Mesodermal cell (in vitro differentiated cells): ENCODE measurements around the gene MYLK3.

ENCODE experiments used
- H3K27ac ChIP-seq: 2 replicates; pipeline ENCODE4 v1.7.0; 2013; ENCODE audit warnings: mild to moderate bottlenecking, low read depth, low read length, moderate library complexity; ENCODE audit not compliant: severe bottlenecking
- H3K36me3 ChIP-seq: 2 replicates; pipeline ENCODE4 v1.7.1; 2013; ENCODE audit warnings: mild to moderate bottlenecking, low read length, moderate library complexity; ENCODE audit not compliant: control insufficient read depth, insufficient read depth
- H3K4me1 ChIP-seq: one replicate; pipeline ENCODE4 v1.7.1; 2013; ENCODE audit warnings: mild to moderate bottlenecking, low read length; ENCODE audit not compliant: insufficient read depth, control insufficient read depth, poor library complexity, severe bottlenecking
- H3K4me3 ChIP-seq: 2 replicates; pipeline ENCODE4 v1.7.0; 2013; ENCODE audit warnings: low read length, control low read depth, mild to moderate bottlenecking; ENCODE audit not compliant: insufficient read depth, poor library complexity, severe bottlenecking; ENCODE audit errors: extremely low read depth
- H3K9me3 ChIP-seq: 2 replicates; pipeline ENCODE4 v1.7.1; 2013; ENCODE audit warnings: mild to moderate bottlenecking, low read length, moderate library complexity; ENCODE audit not compliant: control insufficient read depth
- WGBS, 2 experiments: methylation state at CpG; one replicate each; pipeline ENCODE4 v1.1.5; 2013; ENCODE audit warnings: missing lambda C conversion rate in 2 of 2; ENCODE audit not compliant: insufficient coverage in 2 of 2; 5-methylcytosine and 5-hydroxymethylcytosine counted together

MYLK3 gene

GRCh38 chr16:46759309-46759708 is 11.2 kb upstream of the MYLK3 start:
- no peak overlapping the region for H3K27ac ChIP-seq
- H3K4me3 ChIP-seq = no peak overlapping the region
- peaks cover 16% of the 10 kb centered on the region for H3K4me1 ChIP-seq
- H3K36me3 ChIP-seq = no peaks in the 10 kb centered on the region
- 95 to 96% methylated on average over 4 of the region's 5 CpGs for WGBS, 2 experiments
- no peaks in the 10 kb centered on the region for H3K9me3 ChIP-seq

- WGBS, 2 experiments = 69 to 74% methylated on average over 16 to 17 of the region's 21 CpGs
- no peaks in the 10 kb centered on the region for H3K36me3 ChIP-seq
- H3K4me3 ChIP-seq = no peak overlapping the region
- no peaks in the 10 kb centered on the region for H3K9me3 ChIP-seq
- H3K4me1 ChIP-seq = peaks cover 21% of the 10 kb centered on the region
- peak overlapping the region; percentile 81 for H3K27ac ChIP-seq
Observed at GRCh38 chr16:46757339-46758050, 9.4 kb upstream of the MYLK3 start.

- H3K27ac ChIP-seq = peak overlapping the region; percentile 71
- peaks cover 21% of the 10 kb centered on the region for H3K4me1 ChIP-seq
- WGBS, 2 experiments = 88 to 94% methylated on average over 3 to 8 of the region's 11 CpGs
- no peaks in the 10 kb centered on the region for H3K36me3 ChIP-seq
- no peaks in the 10 kb centered on the region for H3K9me3 ChIP-seq
- H3K4me3 ChIP-seq = no peak overlapping the region
Observed at GRCh38 chr16:46756772-46757171, 8.6 kb upstream of the MYLK3 start.

GRCh38 chr16:46753015-46753414 is 4.9 kb upstream of the MYLK3 start:
- Histone ChIP-seq H3K4me1 (peaks cover 32% of the 10 kb centered on the region), H3K36me3 (no peaks in the 10 kb centered on the region), H3K27ac (no peak overlapping the region), H3K9me3 (no peaks in the 10 kb centered on the region), H3K4me3 (no peak overlapping the region)
- 94 to 100% methylated on average over 1 to 5 of the region's 5 CpGs for WGBS, 2 experiments

GRCh38 chr16:46751381-46751780 is 3.2 kb upstream of the MYLK3 start:
- Histone ChIP-seq H3K9me3 (no peaks in the 10 kb centered on the region), H3K36me3 (no peaks in the 10 kb centered on the region), H3K4me1 (peaks cover 35% of the 10 kb centered on the region), H3K4me3 (no peak overlapping the region), H3K27ac (no peak overlapping the region)
- 92 to 98% methylated on average over 7 of the region's 7 CpGs for WGBS, 2 experiments

GRCh38 chr16:46748775-46749705 is 896 bp upstream of the MYLK3 start:
- H3K4me3 ChIP-seq = no peak overlapping the region
- peaks cover 39% of the 10 kb centered on the region for H3K4me1 ChIP-seq
- no peaks in the 10 kb centered on the region for H3K36me3 ChIP-seq
- 88 to 89% methylated on average over 14 to 20 of the region's 20 CpGs for WGBS, 2 experiments
- no peaks in the 10 kb centered on the region for H3K9me3 ChIP-seq
- peak overlapping the region; percentile 87 for H3K27ac ChIP-seq

- 62 to 69% methylated on average over 10 to 11 of the region's 15 CpGs for WGBS, 2 experiments
- H3K27ac ChIP-seq = peak overlapping the region; percentile 87
- no peaks in the 10 kb centered on the region for H3K36me3 ChIP-seq
- peaks cover 47% of the 10 kb centered on the region for H3K4me1 ChIP-seq
- H3K9me3 ChIP-seq = no peaks in the 10 kb centered on the region
- no peak overlapping the region for H3K4me3 ChIP-seq
Observed at GRCh38 chr16:46746821-46747776, 1.0 kb downstream of the MYLK3 start.

- no peak overlapping the region for H3K4me3 ChIP-seq
Observed at GRCh38 chr16:46745617-46746016, 2.5 kb downstream of the MYLK3 start.

GRCh38 chr16:46743232-46743719 is 4.9 kb downstream of the MYLK3 start:
- H3K4me1 ChIP-seq = peaks cover 38% of the 10 kb centered on the region
- H3K27ac ChIP-seq = peak overlapping the region; percentile 71
- H3K36me3 ChIP-seq = no peaks in the 10 kb centered on the region
- H3K4me3 ChIP-seq = no peak overlapping the region
- 58 to 61% methylated on average over 6 to 9 of the region's 10 CpGs for WGBS, 2 experiments
- no peaks in the 10 kb centered on the region for H3K9me3 ChIP-seq

More at GRCh38 chr16:46745617-46746016, 2.5 kb downstream of the MYLK3 start:
- Histone ChIP-seq H3K27ac (no peak overlapping the region), H3K36me3 (no peaks in the 10 kb centered on the region), H3K9me3 (no peaks in the 10 kb centered on the region), H3K4me1 (peaks cover 47% of the 10 kb centered on the region)
- 72 to 74% methylated on average over 5 of the region's 7 CpGs for WGBS, 2 experiments

- Histone ChIP-seq H3K4me3 (no peak overlapping the region), H3K4me1 (peaks cover 23% of the 10 kb centered on the region), H3K9me3 (no peaks in the 10 kb centered on the region), H3K27ac (no peak overlapping the region), H3K36me3 (no peaks in the 10 kb centered on the region)
- 83% methylated on average over 1 of the region's 2 CpGs; no CpG with 5 or more reads in 1 of the 2 experiments for WGBS, 2 experiments
Observed at GRCh38 chr16:46739934-46740333, 8.2 kb downstream of the MYLK3 start.
